ENCODE data around the gene HGF. TPM values are rescaled to one million over a fixed set of nuclear protein-coding genes. Genes with fewer than 3 reads are reported as not detected.

HGF gene
- total and polyA plus RNA-seq, 10 of the 15 experiments (the other 5 are each of a cell fraction or from before 2014, with no cell fraction given): 0.10 to 1.7 (median 0.99) TPM

- TF ChIP-seq ZNF687 (IDR thresholded peaks at IDR 0.05) (0 out of 2 replicates have a peak, but pooled peaks have one; percentile 3), EED (IDR thresholded peaks at IDR 0.05; ENCODE audit: low read depth) (no peak), MAX (IDR thresholded peaks at IDR 0.05; ENCODE audit: low read depth, low read length) (no peak), IKZF2 (IDR thresholded peaks at IDR 0.05) (peak in 1 of 2 experiments; percentile 47; a peak in 1 of 4 replicates), EGR1 (IDR thresholded peaks at IDR 0.05; ENCODE audit: borderline replicate concordance in 1 of 2, low read depth in 2 of 2, low read length in 2 of 2) (no peak), SUPT20H (IDR thresholded peaks at IDR 0.05; ENCODE audit: borderline replicate concordance, control insufficient read depth, low read depth, low read length) (no peak)
Observed at GRCh38 chr7:81685270-81685868, 84.5 kb downstream of the HGF start (continued).

Measured in GM12878 (cell line).